HG02759 (cell line): Measurements from ENCODE around the gene KMT2C.
A peak's percentile ranks its signal among the peaks of the same experiment; 100 is the strongest.
"Not testable (repeated sequence)": the region's sequence is repeated elsewhere in the genome, so short reads cannot be mapped to it uniquely, and the experiment has no call there.

Experiments used
- ATAC-seq: cut with Tn5 transposase; IDR thresholded peaks from one replicate; pipeline ENCODE4 v1.9.1; 2021; ENCODE audit warnings: mild to moderate bottlenecking, moderate library complexity; ENCODE audit not compliant: unreplicated experiment

The KMT2C gene

GRCh38 chr7:152234421-152234820, 201.4 kb downstream of the KMT2C start:
- ATAC-seq, result not testable (repeated sequence)

GRCh38 chr7:152231089-152231488, 204.7 kb downstream of the KMT2C start:
- no peak for ATAC-seq

- not testable (repeated sequence) for ATAC-seq
Observed at GRCh38 chr7:152219556-152219955, 216.2 kb downstream of the KMT2C start.

GRCh38 chr7:152208766-152209165, 227.0 kb downstream of the KMT2C start:
- ATAC-seq, result not testable (repeated sequence)

GRCh38 chr7:152204417-152204816, 231.4 kb downstream of the KMT2C start:
- not testable (repeated sequence) for ATAC-seq

- ATAC-seq, result no peak
Observed at GRCh38 chr7:152203095-152203494, 232.7 kb downstream of the KMT2C start.

GRCh38 chr7:152202056-152202455, 233.7 kb downstream of the KMT2C start:
- ATAC-seq, result no peak

GRCh38 chr7:152200395-152200794, 235.4 kb downstream of the KMT2C start:
- ATAC-seq, result no peak

GRCh38 chr7:152196391-152196790, 239.4 kb downstream of the KMT2C start:
- ATAC-seq, result no peak

GRCh38 chr7:152193880-152194279, 241.9 kb downstream of the KMT2C start:
- no peak for ATAC-seq

- no peak for ATAC-seq
Observed at GRCh38 chr7:152189061-152189460, 246.7 kb downstream of the KMT2C start.

- ATAC-seq, result no peak
Observed at GRCh38 chr7:152185558-152185957, 250.2 kb downstream of the KMT2C start.

GRCh38 chr7:152180587-152180986, 255.2 kb downstream of the KMT2C start:
- no peak for ATAC-seq

- no peak for ATAC-seq
Observed at GRCh38 chr7:152180048-152180447, 255.8 kb downstream of the KMT2C start.

- no peak for ATAC-seq
Observed at GRCh38 chr7:152178405-152179058, 257.3 kb downstream of the KMT2C start.

GRCh38 chr7:152177681-152178404, 258.0 kb downstream of the KMT2C start:
- no peak for ATAC-seq

- peak; percentile 69 for ATAC-seq
Observed at GRCh38 chr7:152176797-152177196, 259.0 kb downstream of the KMT2C start.

- no peak for ATAC-seq
Observed at GRCh38 chr7:152173372-152174070, 262.3 kb downstream of the KMT2C start.

- no peak for ATAC-seq
Observed at GRCh38 chr7:152162287-152162686, 273.5 kb downstream of the KMT2C start.

GRCh38 chr7:152161171-152161570, 274.6 kb downstream of the KMT2C start:
- no peak for ATAC-seq

- peak; percentile 89 for ATAC-seq
Observed at GRCh38 chr7:152158801-152159587, 276.8 kb downstream of the KMT2C start.
